K562 (cell line): ENCODE results near the gene BBLN. TPM values are rescaled to one million over a fixed set of nuclear protein-coding genes. Genes with fewer than 3 reads are reported as not detected.

Source experiments
- polyA plus RNA-seq, 8 experiments: library from polyadenylated mRNA; depleted of rRNA in 4 of 8; stranded (reverse) in 5 of 8; unstranded in 3 of 8; fragments of >200 nt; fragmentation: Nextera tagmentation in 2 of 8; fragmentation: Illumina TruSeq in 1 of 8; extraction: Ambion mirVana in 2 of 8; extraction: Trizol in 1 of 8; gene quantifications; 2 replicates each; pipeline versions ENCODE4 v1.2.1 to v1.2.3, GENCODE V29; 2011 to 2014; ENCODE audit warnings: inconsistent platforms in 1 of 8, missing spikeins in 1 of 8
- total RNA-seq, 7 experiments: library from RNA; depleted of rRNA in 6 of 7; stranded (reverse); fragments of >200 nt in 6 of 7; fragmentation: Illumina TruSeq in 2 of 7; extraction: Trizol in 2 of 7; gene quantifications; 2 replicates each; pipeline versions ENCODE4 v1.2.1 to v1.2.3, GENCODE V29; 2011 to 2021; ENCODE audit warnings: low replicate concordance in 1 of 7

Gene BBLN
- total and polyA plus RNA-seq, 9 of the 15 experiments (the other 6 are each of a cell fraction or from before 2014, with no cell fraction given): 4.2 to 331 (median 87.1) TPM

Other genes starting within 250 kb of the BBLN start
Only the 7 nearest of the 16 such genes appear.
- 21.3 and 27.6 TPM in 2 replicates for gene NAIF1, start 92.9 kb upstream of the BBLN start, total RNA-seq (2014; rRNA removed)
- gene NAIF1, start 92.9 kb upstream of the BBLN start, total RNA-seq (2014; rRNA removed; fragmentation: Illumina TruSeq; extraction: Trizol): 15.8 and 16.2 TPM in 2 replicates
- gene NAIF1, start 92.9 kb upstream of the BBLN start, total RNA-seq (2015; rRNA removed; fragmentation: Illumina TruSeq; extraction: Trizol): 15.9 and 17.4 TPM in 2 replicates
- gene NAIF1, start 92.9 kb upstream of the BBLN start, total RNA-seq (2021): 23.1 and 26.6 TPM in 2 replicates
- gene NAIF1, start 92.9 kb upstream of the BBLN start, polyA plus RNA-seq (2011; rRNA removed): 17.2 and 21.5 TPM in 2 replicates
- 16.3 and 16.9 TPM in 2 replicates for gene NAIF1, start 92.9 kb upstream of the BBLN start, polyA plus RNA-seq (2014; fragmentation: Illumina TruSeq; extraction: Trizol)
- gene NAIF1, start 92.9 kb upstream of the BBLN start, polyA plus RNA-seq (2014; fragmentation: Nextera tagmentation; extraction: Ambion mirVana): 1 to 10 TPM; 4.8 to 5.3 TPM
- gene NAIF1, start 92.9 kb upstream of the BBLN start, polyA plus RNA-seq (2014; rRNA removed): 17.7 and 17.8 TPM in 2 replicates
- 35.9 and 39.5 TPM in 2 replicates for gene SLC25A25, start 92.0 kb upstream of the BBLN start, total RNA-seq (2014; rRNA removed)
- 19.0 and 19.3 TPM in 2 replicates for gene SLC25A25, start 92.0 kb upstream of the BBLN start, total RNA-seq (2014; rRNA removed; fragmentation: Illumina TruSeq; extraction: Trizol)
- 23.2 and 25.1 TPM in 2 replicates for gene SLC25A25, start 92.0 kb upstream of the BBLN start, total RNA-seq (2015; rRNA removed; fragmentation: Illumina TruSeq; extraction: Trizol)
- 30.1 and 30.7 TPM in 2 replicates for gene SLC25A25, start 92.0 kb upstream of the BBLN start, total RNA-seq (2021)
- 21.7 and 26.7 TPM in 2 replicates for gene SLC25A25, start 92.0 kb upstream of the BBLN start, polyA plus RNA-seq (2011; rRNA removed)
- 18.7 and 25.2 TPM in 2 replicates for gene SLC25A25, start 92.0 kb upstream of the BBLN start, polyA plus RNA-seq (2014; fragmentation: Illumina TruSeq; extraction: Trizol)
- gene SLC25A25, start 92.0 kb upstream of the BBLN start, polyA plus RNA-seq (2014; fragmentation: Nextera tagmentation; extraction: Ambion mirVana): under 1 TPM; 0.07 to 0.10 TPM
- gene SLC25A25, start 92.0 kb upstream of the BBLN start, polyA plus RNA-seq (2014; rRNA removed): 27.2 and 31.0 TPM in 2 replicates
- 196 and 257 TPM in 2 replicates for gene PTGES2, start 32.5 kb upstream of the BBLN start, total RNA-seq (2014; rRNA removed)
- gene PTGES2, start 32.5 kb upstream of the BBLN start, total RNA-seq (2014; rRNA removed; fragmentation: Illumina TruSeq; extraction: Trizol): 34.3 and 50.3 TPM in 2 replicates
- gene PTGES2, start 32.5 kb upstream of the BBLN start, total RNA-seq (2015; rRNA removed; fragmentation: Illumina TruSeq; extraction: Trizol): 98.9 and 102 TPM in 2 replicates
- gene PTGES2, start 32.5 kb upstream of the BBLN start, total RNA-seq (2021): 135 and 137 TPM in 2 replicates
- 90.1 and 106 TPM in 2 replicates for gene PTGES2, start 32.5 kb upstream of the BBLN start, polyA plus RNA-seq (2011; rRNA removed)
- gene PTGES2, start 32.5 kb upstream of the BBLN start, polyA plus RNA-seq (2014; fragmentation: Illumina TruSeq; extraction: Trizol): 89.2 and 128 TPM in 2 replicates
- 1 to 10 TPM; 2.4 to 6.2 TPM for gene PTGES2, start 32.5 kb upstream of the BBLN start, polyA plus RNA-seq (2014; fragmentation: Nextera tagmentation; extraction: Ambion mirVana)
- gene PTGES2, start 32.5 kb upstream of the BBLN start, polyA plus RNA-seq (2014; rRNA removed): 128 and 149 TPM in 2 replicates
- gene LCN2, start 10.8 kb upstream of the BBLN start, total RNA-seq (2014; rRNA removed): 0.20 and 0.54 TPM in 2 replicates
- 0.47 TPM in 1 of 2 replicates, not detected in the other for gene LCN2, start 10.8 kb upstream of the BBLN start, total RNA-seq (2014; rRNA removed; fragmentation: Illumina TruSeq; extraction: Trizol)
- gene LCN2, start 10.8 kb upstream of the BBLN start, total RNA-seq (2015; rRNA removed; fragmentation: Illumina TruSeq; extraction: Trizol): not detected in 2 replicates
- gene LCN2, start 10.8 kb upstream of the BBLN start, total RNA-seq (2021): 0.40 and 0.72 TPM in 2 replicates
- gene LCN2, start 10.8 kb upstream of the BBLN start, polyA plus RNA-seq (2011; rRNA removed): 0.60 and 1.2 TPM in 2 replicates
- gene LCN2, start 10.8 kb upstream of the BBLN start, polyA plus RNA-seq (2014; fragmentation: Illumina TruSeq; extraction: Trizol): 0.22 and 1.0 TPM in 2 replicates
- gene LCN2, start 10.8 kb upstream of the BBLN start, polyA plus RNA-seq (2014; fragmentation: Nextera tagmentation; extraction: Ambion mirVana): under 1 TPM; 0.10 to 0.11 TPM
- gene LCN2, start 10.8 kb upstream of the BBLN start, polyA plus RNA-seq (2014; rRNA removed): 0.21 and 0.65 TPM in 2 replicates
- 127 and 164 TPM in 2 replicates for gene CIZ1, start 31.3 kb downstream of the BBLN start, total RNA-seq (2014; rRNA removed)
- gene CIZ1, start 31.3 kb downstream of the BBLN start, total RNA-seq (2014; rRNA removed; fragmentation: Illumina TruSeq; extraction: Trizol): 55.4 and 57.1 TPM in 2 replicates
- 83.7 and 87.8 TPM in 2 replicates for gene CIZ1, start 31.3 kb downstream of the BBLN start, total RNA-seq (2015; rRNA removed; fragmentation: Illumina TruSeq; extraction: Trizol)
- gene CIZ1, start 31.3 kb downstream of the BBLN start, total RNA-seq (2021): 329 and 330 TPM in 2 replicates
- 82.1 and 168 TPM in 2 replicates for gene CIZ1, start 31.3 kb downstream of the BBLN start, polyA plus RNA-seq (2011; rRNA removed)
- gene CIZ1, start 31.3 kb downstream of the BBLN start, polyA plus RNA-seq (2014; fragmentation: Illumina TruSeq; extraction: Trizol): 244 and 291 TPM in 2 replicates
- gene CIZ1, start 31.3 kb downstream of the BBLN start, polyA plus RNA-seq (2014; fragmentation: Nextera tagmentation; extraction: Ambion mirVana): 10 to 100 TPM in 1 of 2 experiments, 1 to 10 TPM in 1; 6.6 to 12.6 TPM
- gene CIZ1, start 31.3 kb downstream of the BBLN start, polyA plus RNA-seq (2014; rRNA removed): 161 and 175 TPM in 2 replicates
- 6.6 and 7.9 TPM in 2 replicates for gene DNM1, start 43.1 kb downstream of the BBLN start, total RNA-seq (2014; rRNA removed)
- gene DNM1, start 43.1 kb downstream of the BBLN start, total RNA-seq (2014; rRNA removed; fragmentation: Illumina TruSeq; extraction: Trizol): 4.5 and 5.2 TPM in 2 replicates
- 8.4 and 9.1 TPM in 2 replicates for gene DNM1, start 43.1 kb downstream of the BBLN start, total RNA-seq (2015; rRNA removed; fragmentation: Illumina TruSeq; extraction: Trizol)
- 20.7 and 23.1 TPM in 2 replicates for gene DNM1, start 43.1 kb downstream of the BBLN start, total RNA-seq (2021)
- 9.5 and 33.1 TPM in 2 replicates for gene DNM1, start 43.1 kb downstream of the BBLN start, polyA plus RNA-seq (2011; rRNA removed)
- 10.0 and 15.5 TPM in 2 replicates for gene DNM1, start 43.1 kb downstream of the BBLN start, polyA plus RNA-seq (2014; fragmentation: Illumina TruSeq; extraction: Trizol)
- gene DNM1, start 43.1 kb downstream of the BBLN start, polyA plus RNA-seq (2014; fragmentation: Nextera tagmentation; extraction: Ambion mirVana): under 1 TPM; 0.39 to 0.58 TPM
- gene DNM1, start 43.1 kb downstream of the BBLN start, polyA plus RNA-seq (2014; rRNA removed): 17.6 TPM in 2 replicates
- gene GOLGA2, start 115.7 kb downstream of the BBLN start, total RNA-seq (2014; rRNA removed): 101 and 116 TPM in 2 replicates
- gene GOLGA2, start 115.7 kb downstream of the BBLN start, total RNA-seq (2014; rRNA removed; fragmentation: Illumina TruSeq; extraction: Trizol): 70.7 and 80.5 TPM in 2 replicates
- 69.2 and 75.1 TPM in 2 replicates for gene GOLGA2, start 115.7 kb downstream of the BBLN start, total RNA-seq (2015; rRNA removed; fragmentation: Illumina TruSeq; extraction: Trizol)
- gene GOLGA2, start 115.7 kb downstream of the BBLN start, total RNA-seq (2021): 91.3 and 109 TPM in 2 replicates
- 76.0 and 137 TPM in 2 replicates for gene GOLGA2, start 115.7 kb downstream of the BBLN start, polyA plus RNA-seq (2011; rRNA removed)
- 117 and 122 TPM in 2 replicates for gene GOLGA2, start 115.7 kb downstream of the BBLN start, polyA plus RNA-seq (2014; fragmentation: Illumina TruSeq; extraction: Trizol)
- gene GOLGA2, start 115.7 kb downstream of the BBLN start, polyA plus RNA-seq (2014; fragmentation: Nextera tagmentation; extraction: Ambion mirVana): 10 to 100 TPM; 15.7 to 21.9 TPM
- 98.1 and 138 TPM in 2 replicates for gene GOLGA2, start 115.7 kb downstream of the BBLN start, polyA plus RNA-seq (2014; rRNA removed)